GM12872 (cell line): ENCODE data around the gene AEBP2.

ENCODE experiments used
- TF ChIP-seq, protein P1 (sequence below): IDR thresholded peaks from 3 replicates; pipeline ENCODE4 v1.5.1; 2011; ENCODE audit warnings: low read depth, mild to moderate bottlenecking, low read length, moderate library complexity; ENCODE audit not compliant: insufficient read depth

The AEBP2 gene

DNA sequence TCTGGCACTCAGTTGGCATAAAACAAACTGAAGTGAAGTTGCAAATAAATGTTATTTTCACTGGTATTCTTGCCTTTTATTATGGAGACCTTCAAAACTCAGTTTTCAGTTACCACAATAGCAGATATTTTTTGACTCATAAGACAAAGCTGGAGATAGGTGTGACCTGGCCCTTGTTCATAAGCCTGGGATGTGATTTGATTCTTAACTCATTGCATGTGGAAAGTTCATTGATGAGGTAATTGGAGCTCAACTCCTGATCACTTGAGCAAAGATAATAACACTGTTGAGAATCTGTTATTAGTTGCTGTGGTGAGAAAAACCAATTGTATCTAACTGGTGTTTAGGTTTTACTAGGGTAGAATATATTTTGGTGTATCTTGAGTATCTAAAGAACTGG is 105.1 kb downstream of the AEBP2 start:
- TF ChIP-seq, protein P1, sequence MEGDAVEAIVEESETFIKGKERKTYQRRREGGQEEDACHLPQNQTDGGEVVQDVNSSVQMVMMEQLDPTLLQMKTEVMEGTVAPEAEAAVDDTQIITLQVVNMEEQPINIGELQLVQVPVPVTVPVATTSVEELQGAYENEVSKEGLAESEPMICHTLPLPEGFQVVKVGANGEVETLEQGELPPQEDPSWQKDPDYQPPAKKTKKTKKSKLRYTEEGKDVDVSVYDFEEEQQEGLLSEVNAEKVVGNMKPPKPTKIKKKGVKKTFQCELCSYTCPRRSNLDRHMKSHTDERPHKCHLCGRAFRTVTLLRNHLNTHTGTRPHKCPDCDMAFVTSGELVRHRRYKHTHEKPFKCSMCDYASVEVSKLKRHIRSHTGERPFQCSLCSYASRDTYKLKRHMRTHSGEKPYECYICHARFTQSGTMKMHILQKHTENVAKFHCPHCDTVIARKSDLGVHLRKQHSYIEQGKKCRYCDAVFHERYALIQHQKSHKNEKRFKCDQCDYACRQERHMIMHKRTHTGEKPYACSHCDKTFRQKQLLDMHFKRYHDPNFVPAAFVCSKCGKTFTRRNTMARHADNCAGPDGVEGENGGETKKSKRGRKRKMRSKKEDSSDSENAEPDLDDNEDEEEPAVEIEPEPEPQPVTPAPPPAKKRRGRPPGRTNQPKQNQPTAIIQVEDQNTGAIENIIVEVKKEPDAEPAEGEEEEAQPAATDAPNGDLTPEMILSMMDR, result no peak

DNA sequence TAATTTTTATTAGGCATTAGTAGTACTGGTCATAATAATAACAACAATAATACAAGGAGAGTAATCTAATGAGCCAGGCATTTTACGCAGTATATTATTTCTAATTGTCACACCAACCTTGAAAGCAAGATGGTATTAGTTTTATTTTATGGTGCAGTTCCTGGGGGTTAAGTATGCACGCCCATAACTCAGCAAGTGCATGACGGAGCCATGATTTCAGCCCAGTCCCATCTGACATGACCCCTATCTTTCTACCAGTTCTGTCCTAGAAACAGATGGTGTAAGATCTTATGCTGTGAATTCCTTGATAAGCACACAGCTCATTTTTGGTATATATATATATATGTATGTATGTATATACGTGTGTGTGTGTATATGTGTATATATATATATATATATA is 106.0 kb downstream of the AEBP2 start:
- TF ChIP-seq, protein P1, result no peak

DNA sequence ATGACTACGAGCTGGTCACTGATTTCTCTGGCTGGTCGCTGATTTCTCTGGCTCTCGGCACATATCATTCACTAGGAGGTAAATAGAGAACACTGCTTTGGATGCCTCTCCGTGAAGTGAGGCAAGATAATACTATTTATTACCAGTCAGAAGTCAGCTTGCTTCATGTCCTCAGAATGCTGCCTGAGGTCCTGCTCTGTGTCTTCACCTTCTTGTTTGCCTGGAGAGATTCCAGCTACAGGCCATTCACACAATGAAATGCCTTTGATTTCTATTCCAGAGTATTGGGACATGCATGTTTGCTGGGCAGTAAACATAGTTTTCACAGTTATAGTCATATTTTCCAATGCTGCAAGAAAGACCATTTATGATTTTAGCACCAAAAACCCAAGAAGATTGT is 106.7 kb downstream of the AEBP2 start:
- TF ChIP-seq, protein P1, result no peak

DNA sequence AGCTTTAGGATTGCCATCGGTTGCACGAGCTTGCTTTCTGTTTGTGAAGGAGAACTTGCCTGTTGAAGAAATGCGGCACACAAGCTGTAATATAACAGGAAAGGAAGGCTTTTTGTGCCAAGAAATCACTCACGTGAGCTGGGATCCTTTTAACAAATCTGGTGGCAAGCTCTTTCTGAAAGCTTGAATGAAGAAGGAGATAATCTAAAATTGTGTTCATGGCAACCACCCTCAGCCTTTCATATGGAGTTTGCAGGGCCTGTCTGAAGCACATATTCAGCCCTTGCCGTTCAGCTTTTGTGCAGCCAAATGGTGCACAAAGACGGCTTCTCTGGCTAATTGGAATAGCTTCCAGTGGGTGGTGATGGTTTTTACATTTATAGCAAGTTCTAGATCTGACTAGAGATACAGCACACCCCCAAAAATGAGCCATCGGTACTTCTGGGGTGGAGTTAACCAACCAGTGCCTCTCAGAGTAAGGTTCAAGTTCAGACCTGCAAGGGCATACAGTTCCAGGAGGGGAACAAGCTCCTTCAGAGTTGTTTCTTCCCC is 107.4 kb downstream of the AEBP2 start:
- TF ChIP-seq, protein P1, result no peak

DNA sequence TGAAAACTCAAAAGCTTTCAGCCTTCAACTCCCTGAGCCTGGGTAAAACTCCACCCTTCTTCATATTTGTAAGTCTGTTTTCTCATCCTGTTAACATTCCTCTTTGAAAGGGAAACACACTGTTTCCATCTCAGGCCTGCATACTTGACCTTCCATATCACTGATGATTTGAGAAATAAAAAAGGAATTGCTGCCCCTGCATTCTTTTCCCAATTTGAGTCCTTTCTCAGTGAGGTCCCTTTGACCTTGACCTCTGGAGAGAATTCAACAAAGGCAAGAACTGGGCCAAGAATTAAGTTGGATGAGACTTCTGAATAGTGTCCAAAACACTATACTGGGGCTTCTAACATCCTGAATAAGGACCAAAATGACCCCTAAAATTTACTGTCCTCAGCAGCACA is 108.0 kb downstream of the AEBP2 start:
- TF ChIP-seq, protein P1, result no peak

DNA sequence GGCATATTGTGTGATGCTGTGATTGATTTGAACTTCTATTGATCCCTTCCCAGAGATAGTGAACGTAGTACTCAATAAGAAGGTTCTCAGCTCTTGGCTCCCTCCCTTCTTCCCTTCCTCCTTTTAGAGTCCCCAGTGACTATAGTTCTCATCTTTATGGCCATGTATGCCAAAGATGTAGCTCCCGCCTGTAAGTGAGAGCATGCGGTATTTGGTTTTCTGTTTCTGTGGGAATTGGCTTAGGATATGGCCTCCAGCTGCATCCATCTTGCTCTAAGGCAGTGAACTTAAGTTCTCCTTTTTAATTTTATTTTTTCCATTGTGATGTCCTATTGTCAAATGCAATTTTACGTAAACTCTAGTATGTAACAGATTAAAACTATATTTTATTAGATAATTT is 109.5 kb downstream of the AEBP2 start:
- TF ChIP-seq, protein P1, result no peak

DNA sequence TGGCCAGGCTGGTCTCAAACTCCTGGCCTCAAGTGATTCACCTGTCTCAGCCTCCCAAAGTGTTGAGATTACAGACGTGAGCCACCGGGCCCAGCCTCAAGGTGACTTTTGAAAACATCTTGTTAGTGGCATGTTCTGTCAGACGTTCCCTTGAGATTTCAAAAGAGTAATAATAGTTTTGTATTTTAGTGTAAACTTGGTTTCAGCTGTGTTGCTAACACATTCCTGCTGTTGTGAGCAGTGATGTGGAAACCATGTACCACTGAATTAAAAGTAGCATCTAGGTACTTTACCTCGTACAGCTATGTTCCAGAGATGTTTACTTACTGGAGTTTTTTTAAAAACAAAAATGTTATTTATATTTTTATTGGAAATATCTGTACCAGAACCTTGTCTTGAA is 111.3 kb downstream of the AEBP2 start:
- TF ChIP-seq, protein P1, result no peak
